ENCODE data around the gene NELL1. TPM values are rescaled to one million over a fixed set of nuclear protein-coding genes. Genes with fewer than 3 reads are reported as not detected.
"Not testable (repeated sequence)": the region's sequence is repeated elsewhere in the genome, so short reads cannot be mapped to it uniquely, and the experiment has no call there.

NELL1 gene
- total and polyA plus RNA-seq, 2 donors (not counting 3 experiments of a cell fraction or from before 2014, with no cell fraction given) = not detected

DNA sequence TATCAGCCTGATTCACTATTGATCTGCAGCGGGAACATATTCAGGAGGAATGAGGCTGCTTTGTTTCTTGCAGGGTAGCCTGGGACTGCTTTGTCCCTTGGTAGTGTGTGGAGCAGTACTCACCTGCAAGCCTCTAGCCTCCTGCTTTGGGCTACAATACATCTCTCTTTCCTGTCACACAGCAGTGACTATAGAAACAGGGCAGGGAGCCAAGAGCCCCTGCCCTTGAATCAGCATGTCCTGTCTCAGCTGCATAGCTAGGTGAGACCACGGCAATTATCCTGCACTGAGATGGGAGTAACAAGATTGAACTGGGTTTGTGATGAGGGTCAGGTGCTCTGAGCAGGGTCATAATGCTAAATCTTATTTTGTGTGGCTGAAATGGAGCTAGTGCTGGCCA, 191.9 kb downstream of the NELL1 start:
- Histone ChIP-seq H3K9me1 (replicated peaks; ENCODE audit: control insufficient read depth, extremely low read depth, insufficient read depth, low read length) (no peaks in the 10 kb centered on the region), H3K4me3 (replicated peaks in 1 of 3; ENCODE audit: insufficient read depth in 1 of 3, low read depth in 1 of 3, low read length in 3 of 3) (no peak overlapping the region), H3K79me2 (ENCODE audit: control insufficient read depth, insufficient read depth, low read length) (no peaks in the 10 kb centered on the region), H3K27ac (ENCODE audit: insufficient read depth, low read depth, low read length) (no peak overlapping the region), H3K4me2 (ENCODE audit: insufficient read depth, low read length) (no peak overlapping the region), H3K9ac (replicated peaks; ENCODE audit: extremely low read depth, insufficient read depth, low read length) (no peak overlapping the region), H3K4me1 (ENCODE audit: control insufficient read depth, extremely low read depth, insufficient read depth, low read length) (no peaks in the 10 kb centered on the region), H4K20me1 (replicated peaks; ENCODE audit: control insufficient read depth, extremely low read depth, insufficient read depth, low read length) (no peaks in the 10 kb centered on the region), H3K27me3 (ENCODE audit: control insufficient read depth in 2 of 2, insufficient read depth in 2 of 2, low read length in 2 of 2) (no peaks in the 10 kb centered on the region), H3K36me3 (ENCODE audit: control insufficient read depth in 2 of 2, extremely low read depth in 1 of 2, insufficient read depth in 2 of 2, low read length in 2 of 2) (no peaks in the 10 kb centered on the region), H2AFZ (ENCODE audit: low read depth, low read length) (no peak overlapping the region), H3K9me3 (replicated peaks; ENCODE audit: control insufficient read depth, insufficient read depth, low read length) (peaks cover 4% of the 10 kb centered on the region)
- no peak for TF ChIP-seq GATA2 (IDR thresholded peaks at IDR 0.05; ENCODE audit: insufficient read depth, insufficient read length, low read depth, low read length)
- TF ChIP-seq, protein P1, sequence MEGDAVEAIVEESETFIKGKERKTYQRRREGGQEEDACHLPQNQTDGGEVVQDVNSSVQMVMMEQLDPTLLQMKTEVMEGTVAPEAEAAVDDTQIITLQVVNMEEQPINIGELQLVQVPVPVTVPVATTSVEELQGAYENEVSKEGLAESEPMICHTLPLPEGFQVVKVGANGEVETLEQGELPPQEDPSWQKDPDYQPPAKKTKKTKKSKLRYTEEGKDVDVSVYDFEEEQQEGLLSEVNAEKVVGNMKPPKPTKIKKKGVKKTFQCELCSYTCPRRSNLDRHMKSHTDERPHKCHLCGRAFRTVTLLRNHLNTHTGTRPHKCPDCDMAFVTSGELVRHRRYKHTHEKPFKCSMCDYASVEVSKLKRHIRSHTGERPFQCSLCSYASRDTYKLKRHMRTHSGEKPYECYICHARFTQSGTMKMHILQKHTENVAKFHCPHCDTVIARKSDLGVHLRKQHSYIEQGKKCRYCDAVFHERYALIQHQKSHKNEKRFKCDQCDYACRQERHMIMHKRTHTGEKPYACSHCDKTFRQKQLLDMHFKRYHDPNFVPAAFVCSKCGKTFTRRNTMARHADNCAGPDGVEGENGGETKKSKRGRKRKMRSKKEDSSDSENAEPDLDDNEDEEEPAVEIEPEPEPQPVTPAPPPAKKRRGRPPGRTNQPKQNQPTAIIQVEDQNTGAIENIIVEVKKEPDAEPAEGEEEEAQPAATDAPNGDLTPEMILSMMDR (IDR thresholded peaks at IDR 0.05; ENCODE audit: extremely low read depth in 1 of 2, insufficient read depth in 1 of 2, low read depth in 1 of 2, low read length in 2 of 2) = no peak
- TF ChIP-seq JUN (IDR thresholded peaks at IDR 0.05; ENCODE audit: borderline replicate concordance, insufficient read depth, insufficient read length, low read depth) = no peak
- no peak for TF ChIP-seq POLR2A (IDR thresholded peaks at IDR 0.05; ENCODE audit: low read depth, low read length)
- TF ChIP-seq FOS (IDR thresholded peaks at IDR 0.05; ENCODE audit: borderline replicate concordance, insufficient read depth, low read length) = no peak
- TF ChIP-seq MYC (IDR thresholded peaks at IDR 0.05; ENCODE audit: low read depth, low read length) = no peak
- TF ChIP-seq, protein P2, sequence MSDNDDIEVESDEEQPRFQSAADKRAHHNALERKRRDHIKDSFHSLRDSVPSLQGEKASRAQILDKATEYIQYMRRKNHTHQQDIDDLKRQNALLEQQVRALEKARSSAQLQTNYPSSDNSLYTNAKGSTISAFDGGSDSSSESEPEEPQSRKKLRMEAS (IDR thresholded peaks at IDR 0.05; ENCODE audit: insufficient read depth, insufficient read length) = no peak
- TF ChIP-seq EZH2 (IDR thresholded peaks at IDR 0.05; ENCODE audit: borderline replicate concordance, low read depth, low read length, severe bottlenecking) = no peak
- TF ChIP-seq POLR2AphosphoS5 (IDR thresholded peaks at IDR 0.05; ENCODE audit: insufficient read depth, low read depth, low read length) = no peak
- FAIRE-seq = no peak
- no peak for DNase-seq (ENCODE audit: low read depth, low spot score)
- dilution Hi-C loops (cut with MboI; ENCODE audit: extremely low pct_ligation_motif_present, low sequenced_read_pairs) = no loop called here
- POLR2A ChIA-PET = no interaction called here
- CTCF ChIA-PET = no interaction called here
- intact Hi-C loops (cut with micrococcal nuclease) = no loop called here
- no TSS peak for BruUV-seq (replicated peaks)

DNA sequence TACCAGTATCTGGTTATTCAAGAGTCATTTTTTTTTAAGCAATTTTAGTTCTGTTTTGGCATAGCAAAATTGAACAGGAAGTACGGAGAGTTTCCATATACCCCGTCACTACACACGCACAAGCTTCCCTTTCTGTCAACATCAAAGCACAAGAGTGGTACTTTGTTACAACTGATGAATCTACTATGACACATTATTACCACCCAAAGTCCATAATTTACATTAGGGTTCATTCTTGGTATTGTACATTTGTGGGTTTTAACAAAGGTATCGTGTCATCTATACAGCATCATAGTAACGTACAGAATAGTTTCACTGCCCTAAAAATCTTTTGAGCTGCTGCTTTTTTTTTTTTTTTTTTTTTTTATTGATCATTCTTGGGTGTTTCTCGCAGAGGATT, 192.9 kb downstream of the NELL1 start:
- H3K4me3 ChIP-seq (replicated peaks in 1 of 3; ENCODE audit: insufficient read depth in 1 of 3, low read depth in 1 of 3, low read length in 3 of 3); H3K27me3 ChIP-seq (ENCODE audit: control insufficient read depth in 2 of 2, insufficient read depth in 2 of 2, low read length in 2 of 2); H3K4me1 ChIP-seq (ENCODE audit: control insufficient read depth, extremely low read depth, insufficient read depth, low read length); POLR2A ChIA-PET; H3K9me1 ChIP-seq (replicated peaks; ENCODE audit: control insufficient read depth, extremely low read depth, insufficient read depth, low read length); H3K79me2 ChIP-seq (ENCODE audit: control insufficient read depth, insufficient read depth, low read length); BruUV-seq (replicated peaks); CTCF ChIA-PET; dilution Hi-C loops (cut with MboI; ENCODE audit: extremely low pct_ligation_motif_present, low sequenced_read_pairs); H3K9me3 ChIP-seq (replicated peaks; ENCODE audit: control insufficient read depth, insufficient read depth, low read length); H3K4me2 ChIP-seq (ENCODE audit: insufficient read depth, low read length); H3K27ac ChIP-seq (ENCODE audit: insufficient read depth, low read depth, low read length); intact Hi-C loops (cut with micrococcal nuclease); H2AFZ ChIP-seq (ENCODE audit: low read depth, low read length); H3K9ac ChIP-seq (replicated peaks; ENCODE audit: extremely low read depth, insufficient read depth, low read length); DNase-seq (ENCODE audit: low read depth, low spot score); H3K36me3 ChIP-seq (ENCODE audit: control insufficient read depth in 2 of 2, extremely low read depth in 1 of 2, insufficient read depth in 2 of 2, low read length in 2 of 2); H4K20me1 ChIP-seq (replicated peaks; ENCODE audit: control insufficient read depth, extremely low read depth, insufficient read depth, low read length): not testable (repeated sequence)
- FAIRE-seq = peak; percentile 59

Data from endothelial cell of umbilical vein (primary cell).